Testis (tissue), 3 donors: ENCODE measurements around the gene UGT1A5. TPM values are rescaled to one million over a fixed set of nuclear protein-coding genes. Genes with fewer than 3 reads are reported as not detected.

Experiments
- DNase-seq: peaks from one replicate; pipeline ENCODE4 v3.0.0-alpha.2; 2019
- H3K27ac ChIP-seq, 2 donors: fragments of 200-600 bp; sonication (generic); one replicate each; pipeline ENCODE4 v1.5.1; 2019
- H3K27me3 ChIP-seq: fragments of 200-600 bp; sonication (generic); one replicate; pipeline ENCODE4 v1.5.1; 2019
- H3K36me3 ChIP-seq: fragments of 200-600 bp; sonication (generic); one replicate; pipeline ENCODE4 v1.5.1; 2017; ENCODE audit warnings: low read depth; ENCODE audit errors: missing control alignments
- H3K4me1 ChIP-seq: fragments of 200-600 bp; sonication (generic); one replicate; pipeline ENCODE4 v1.5.1; 2019
- H3K4me3 ChIP-seq, 2 donors: fragments of 200-600 bp; sonication (generic); one replicate each; pipeline ENCODE4 v1.5.1; 2017 to 2019
- H3K9me3 ChIP-seq: fragments of 200-600 bp; sonication (generic); one replicate; pipeline ENCODE4 v1.5.1; 2017
- POLR2A ChIP-seq: fragments of 450-650 bp; IDR thresholded peaks from one replicate; pipeline ENCODE4 v1.6.1; 2017; ENCODE audit warnings: antibody characterized with exemption, mild to moderate bottlenecking, moderate library complexity
- WGBS, 2 donors: methylation state at CpG; one replicate each; pipeline ENCODE4 v1.1.5; 2018; 5-methylcytosine and 5-hydroxymethylcytosine counted together
- intact Hi-C: fragments of 100-400 bp; cut with DNase I; formaldehyde crosslinking; loops from one replicate; pipeline ENCODE4 v1.15.1; 2023; ENCODE audit warnings: low total_unique reads
- polyA plus RNA-seq: library from polyadenylated mRNA; stranded (reverse); fragments of 350-450 nt; fragmentation: Illumina TruSeq; extraction: RNeasy Lipid Tissue Mini Kit (QIAGEN cat#74804); gene quantifications from one replicate; pipeline ENCODE4 v1.2.3, GENCODE V29; 2014; ENCODE audit warnings: low read depth, low replicate concordance; ENCODE audit not compliant: insufficient read depth
- total RNA-seq, 2 donors: library from RNA; depleted of rRNA; stranded (reverse); fragments of >200 nt; gene quantifications; one replicate each; pipeline ENCODE4 v1.2.3, GENCODE V29; 2016
- TF ChIP-seq, protein P1 (sequence below), 3 experiments: fragments of 450-650 bp in 2 of 3; fragments of 200-600 bp in 1 of 3; sonication (generic) in 1 of 3; IDR thresholded peaks; one replicate each; pipeline ENCODE4 v1.5.1; 2016 to 2019; ENCODE audit warnings: antibody characterized with exemption in 3 of 3, mild to moderate bottlenecking in 2 of 3, moderate library complexity in 1 of 3

Gene UGT1A5
- total and polyA plus RNA-seq, 3 donors from 2014 or later: 0.16 TPM; not detected in 2

- TF ChIP-seq, protein P1, sequence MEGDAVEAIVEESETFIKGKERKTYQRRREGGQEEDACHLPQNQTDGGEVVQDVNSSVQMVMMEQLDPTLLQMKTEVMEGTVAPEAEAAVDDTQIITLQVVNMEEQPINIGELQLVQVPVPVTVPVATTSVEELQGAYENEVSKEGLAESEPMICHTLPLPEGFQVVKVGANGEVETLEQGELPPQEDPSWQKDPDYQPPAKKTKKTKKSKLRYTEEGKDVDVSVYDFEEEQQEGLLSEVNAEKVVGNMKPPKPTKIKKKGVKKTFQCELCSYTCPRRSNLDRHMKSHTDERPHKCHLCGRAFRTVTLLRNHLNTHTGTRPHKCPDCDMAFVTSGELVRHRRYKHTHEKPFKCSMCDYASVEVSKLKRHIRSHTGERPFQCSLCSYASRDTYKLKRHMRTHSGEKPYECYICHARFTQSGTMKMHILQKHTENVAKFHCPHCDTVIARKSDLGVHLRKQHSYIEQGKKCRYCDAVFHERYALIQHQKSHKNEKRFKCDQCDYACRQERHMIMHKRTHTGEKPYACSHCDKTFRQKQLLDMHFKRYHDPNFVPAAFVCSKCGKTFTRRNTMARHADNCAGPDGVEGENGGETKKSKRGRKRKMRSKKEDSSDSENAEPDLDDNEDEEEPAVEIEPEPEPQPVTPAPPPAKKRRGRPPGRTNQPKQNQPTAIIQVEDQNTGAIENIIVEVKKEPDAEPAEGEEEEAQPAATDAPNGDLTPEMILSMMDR (IDR thresholded peaks at IDR 0.05): no peak
- TF ChIP-seq POLR2A: no peak
- WGBS, 2 donors: 92 to 95% methylated on average over 8 of the region's 8 CpGs
Observed at GRCh38 chr2:233821709-233822100, 109.0 kb downstream of the UGT1A5 start.

DNA sequence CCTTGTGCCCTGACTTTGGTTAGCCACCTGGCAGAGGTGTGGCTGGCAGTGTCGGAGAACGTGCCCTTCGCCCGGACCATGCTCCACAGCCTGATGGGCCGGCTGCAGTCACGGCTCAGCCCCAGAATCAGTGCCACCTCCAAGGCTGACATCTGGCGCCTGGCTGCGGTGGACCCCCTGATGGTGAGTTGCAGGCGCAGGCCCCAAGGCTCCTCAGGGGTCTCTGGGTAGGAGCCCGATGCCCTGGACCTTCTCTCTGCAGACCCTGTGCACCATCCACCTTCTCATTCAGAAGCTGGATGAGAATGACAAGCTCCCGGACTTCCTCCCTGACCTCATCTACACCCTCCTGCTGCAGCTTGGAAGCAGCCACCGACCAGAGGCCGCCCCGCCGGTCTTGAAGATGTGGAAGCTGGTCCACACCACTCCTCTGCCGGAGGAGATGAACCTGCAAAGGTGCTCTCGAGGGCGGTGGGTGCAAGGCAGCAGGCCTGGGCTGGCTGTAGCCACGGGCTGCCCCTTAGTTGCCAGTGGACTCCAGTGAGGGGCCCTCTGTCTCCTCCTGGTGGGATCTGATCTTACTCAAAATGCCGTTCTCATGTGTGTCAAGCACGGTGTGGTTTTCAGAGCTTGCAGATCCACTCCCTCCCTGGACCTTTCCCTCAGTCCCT is 109.5 kb downstream of the UGT1A5 start:
- Histone ChIP-seq H3K4me1 (no peaks in the 10 kb centered on the region), H3K27ac (no peak overlapping the region), H3K9me3 (no peaks in the 10 kb centered on the region), H3K27me3 (no peaks in the 10 kb centered on the region), H3K36me3 (no peaks in the 10 kb centered on the region), H3K4me3 (no peak overlapping the region)
- intact Hi-C loops: no loop called here
- DNase-seq: no peak
- TF ChIP-seq, protein P1 (IDR thresholded peaks at IDR 0.05): no peak
- no peak for TF ChIP-seq POLR2A
- WGBS, 2 donors: 82 to 92% methylated on average over 12 to 21 of the region's 21 CpGs

More at GRCh38 chr2:233821709-233822100, 109.0 kb downstream of the UGT1A5 start:
- Histone ChIP-seq H3K9me3 (no peaks in the 10 kb centered on the region), H3K36me3 (no peaks in the 10 kb centered on the region), H3K4me1 (no peaks in the 10 kb centered on the region), H3K27ac (no peak overlapping the region), H3K27me3 (no peaks in the 10 kb centered on the region), H3K4me3 (no peak overlapping the region)
- DNase-seq: no peak
- intact Hi-C loops: no loop called here

Other genes starting within 250 kb of the UGT1A5 start
- gene USP40, start 146.1 kb upstream of the UGT1A5 start, total RNA-seq: 10 to 100 TPM; 70.2 to 87.3 TPM
- 42.0 TPM for gene USP40, start 146.1 kb upstream of the UGT1A5 start, polyA plus RNA-seq
- under 1 TPM in 1 of 2 donors, not detected in 1; 0.19 TPM for gene UGT1A8, start 95.3 kb upstream of the UGT1A5 start, total RNA-seq
- gene UGT1A8, start 95.3 kb upstream of the UGT1A5 start, polyA plus RNA-seq: not detected
- under 1 TPM; 0.31 to 0.68 TPM for gene UGT1A10, start 76.5 kb upstream of the UGT1A5 start, total RNA-seq
- gene UGT1A10, start 76.5 kb upstream of the UGT1A5 start, polyA plus RNA-seq: 0.29 TPM
- not detected for gene UGT1A9, start 41.0 kb upstream of the UGT1A5 start, total RNA-seq
- gene UGT1A9, start 41.0 kb upstream of the UGT1A5 start, polyA plus RNA-seq: not detected
- under 1 TPM in 1 of 2 donors, not detected in 1; 0.19 TPM for gene UGT1A7, start 31.0 kb upstream of the UGT1A5 start, total RNA-seq
- gene UGT1A7, start 31.0 kb upstream of the UGT1A5 start, polyA plus RNA-seq: not detected
- under 1 TPM in 1 of 2 donors, not detected in 1; 0.74 TPM for gene UGT1A6, start 20.0 kb upstream of the UGT1A5 start, total RNA-seq
- 3.0 TPM for gene UGT1A6, start 20.0 kb upstream of the UGT1A5 start, polyA plus RNA-seq
- not detected for gene UGT1A4, start 5.8 kb downstream of the UGT1A5 start, total RNA-seq
- 0.25 TPM for gene UGT1A4, start 5.8 kb downstream of the UGT1A5 start, polyA plus RNA-seq
- gene UGT1A3, start 16.1 kb downstream of the UGT1A5 start, total RNA-seq: not detected
- not detected for gene UGT1A3, start 16.1 kb downstream of the UGT1A5 start, polyA plus RNA-seq
- gene UGT1A1, start 47.4 kb downstream of the UGT1A5 start, total RNA-seq: under 1 TPM; 0.24 to 0.31 TPM
- gene UGT1A1, start 47.4 kb downstream of the UGT1A5 start, polyA plus RNA-seq: 0.34 TPM
- gene MROH2A, start 65.4 kb downstream of the UGT1A5 start, total RNA-seq: 10 to 100 TPM in 1 of 2 donors, 1 to 10 TPM in 1; 5.3 to 10.7 TPM
- gene MROH2A, start 65.4 kb downstream of the UGT1A5 start, polyA plus RNA-seq: 5.1 TPM
- 10 to 100 TPM; 10.2 to 13.9 TPM for gene HJURP, start 141.6 kb downstream of the UGT1A5 start, total RNA-seq
- 30.2 TPM for gene HJURP, start 141.6 kb downstream of the UGT1A5 start, polyA plus RNA-seq
- gene TRPM8, start 204.5 kb downstream of the UGT1A5 start, total RNA-seq: 1 to 10 TPM in 1 of 2 donors, under 1 TPM in 1; 0.79 to 2.2 TPM
- gene TRPM8, start 204.5 kb downstream of the UGT1A5 start, polyA plus RNA-seq: 5.2 TPM